ENCODE measurements around the gene DEAF1. TPM values are rescaled to one million over a fixed set of nuclear protein-coding genes. Genes with fewer than 3 reads are reported as not detected.
A peak's percentile ranks its signal among the peaks of the same experiment; 100 is the strongest.
"Not testable (repeated sequence)": the region's sequence is repeated elsewhere in the genome, so short reads cannot be mapped to it uniquely, and the experiment has no call there.

DEAF1 gene
- total RNA-seq, 4 donors from 2014 or later: 31.6 to 54.3 (median 41.2) TPM

- no peak for DNase-seq (ENCODE audit: low spot score in 2 of 2)
- Histone ChIP-seq H3K27ac (no peak overlapping the region), H3K36me3 (peaks cover 0 to 79% (median 17%) of the 10 kb centered on the region in 3 donors), H3K4me3 (no peak overlapping the region), H3K4me1 (peaks cover 0 to 4% (median 0%) of the 10 kb centered on the region in 4 donors), H3K27me3 (no peaks in the 10 kb centered on the region), H3K9me3 (no peaks in the 10 kb centered on the region)
- TF ChIP-seq EP300 (IDR thresholded peaks at IDR 0.05): no peak
- no peak for TF ChIP-seq POLR2A (IDR thresholded peaks at IDR 0.05)
- WGBS, 2 donors: 93% methylated on average over 16 of the region's 16 CpGs
These were observed 35.4 kb downstream of the DEAF1 start for GRCh38 chr11:659532-660085.

GRCh38 chr11:657691-658126 lies 37.3 kb downstream of the DEAF1 start:
- H3K27me3 ChIP-seq: no peaks in the 10 kb centered on the region
- peak overlapping the region in 1 of 4 donors; percentile 45 for H3K27ac ChIP-seq
- H3K4me3 ChIP-seq: no peak overlapping the region
- no peak for DNase-seq (ENCODE audit: low spot score in 2 of 2)
- TF ChIP-seq, protein P1, sequence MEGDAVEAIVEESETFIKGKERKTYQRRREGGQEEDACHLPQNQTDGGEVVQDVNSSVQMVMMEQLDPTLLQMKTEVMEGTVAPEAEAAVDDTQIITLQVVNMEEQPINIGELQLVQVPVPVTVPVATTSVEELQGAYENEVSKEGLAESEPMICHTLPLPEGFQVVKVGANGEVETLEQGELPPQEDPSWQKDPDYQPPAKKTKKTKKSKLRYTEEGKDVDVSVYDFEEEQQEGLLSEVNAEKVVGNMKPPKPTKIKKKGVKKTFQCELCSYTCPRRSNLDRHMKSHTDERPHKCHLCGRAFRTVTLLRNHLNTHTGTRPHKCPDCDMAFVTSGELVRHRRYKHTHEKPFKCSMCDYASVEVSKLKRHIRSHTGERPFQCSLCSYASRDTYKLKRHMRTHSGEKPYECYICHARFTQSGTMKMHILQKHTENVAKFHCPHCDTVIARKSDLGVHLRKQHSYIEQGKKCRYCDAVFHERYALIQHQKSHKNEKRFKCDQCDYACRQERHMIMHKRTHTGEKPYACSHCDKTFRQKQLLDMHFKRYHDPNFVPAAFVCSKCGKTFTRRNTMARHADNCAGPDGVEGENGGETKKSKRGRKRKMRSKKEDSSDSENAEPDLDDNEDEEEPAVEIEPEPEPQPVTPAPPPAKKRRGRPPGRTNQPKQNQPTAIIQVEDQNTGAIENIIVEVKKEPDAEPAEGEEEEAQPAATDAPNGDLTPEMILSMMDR (IDR thresholded peaks at IDR 0.05): no peak
- TF ChIP-seq EP300 (IDR thresholded peaks at IDR 0.05): no peak
- no peak for TF ChIP-seq POLR2A (IDR thresholded peaks at IDR 0.05)
- H3K9me3 ChIP-seq: no peaks in the 10 kb centered on the region
- no peaks in the 10 kb centered on the region for H3K4me1 ChIP-seq
- WGBS, 2 donors: 88 to 92% methylated on average over 14 of the region's 14 CpGs
- H3K36me3 ChIP-seq: peaks cover 0 to 85% (median 17%) of the 10 kb centered on the region in 3 donors

DNA sequence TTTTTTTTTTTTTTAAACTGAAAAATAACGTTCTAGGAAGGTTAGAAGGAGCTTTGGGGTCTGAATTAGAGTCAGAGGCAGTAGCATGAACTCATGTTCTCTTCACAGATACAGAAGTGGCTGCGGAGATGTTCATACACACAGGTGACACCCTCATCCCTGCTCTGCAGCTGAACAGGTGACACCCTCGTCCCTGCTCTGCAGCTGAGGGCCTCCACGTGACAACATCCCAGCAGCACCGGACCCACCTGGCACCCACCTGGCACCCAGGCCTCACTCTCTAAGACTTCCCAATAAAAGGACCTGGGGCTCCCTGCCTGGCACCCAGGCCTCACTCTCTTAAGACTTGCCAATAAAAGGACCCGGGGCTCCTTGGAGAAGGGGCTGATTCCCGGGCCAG lies 38.2 kb downstream of the DEAF1 start:
- no peaks in the 10 kb centered on the region for H3K9me3 ChIP-seq
- no peaks in the 10 kb centered on the region for H3K27me3 ChIP-seq
- H3K36me3 ChIP-seq: peaks cover 0 to 85% (median 17%) of the 10 kb centered on the region in 3 donors
- H3K27ac ChIP-seq: peak overlapping the region in 1 of 4 donors; percentile 45
- TF ChIP-seq, protein P1 (IDR thresholded peaks at IDR 0.05): no peak
- TF ChIP-seq POLR2A (IDR thresholded peaks at IDR 0.05) (no peak), EP300 (IDR thresholded peaks at IDR 0.05) (no peak)
- 84 to 85% methylated on average over 7 of the region's 7 CpGs for WGBS, 2 donors
- H3K4me1 ChIP-seq: no peaks in the 10 kb centered on the region
- H3K4me3 ChIP-seq: no peak overlapping the region
- DNase-seq (ENCODE audit: low spot score in 2 of 2): no peak

GRCh38 chr11:656426-656825 lies 38.6 kb downstream of the DEAF1 start:
- TF ChIP-seq, protein P1 (IDR thresholded peaks at IDR 0.05): no peak
- no peak for TF ChIP-seq POLR2A (IDR thresholded peaks at IDR 0.05)
- no peak for TF ChIP-seq EP300 (IDR thresholded peaks at IDR 0.05)
- no peak overlapping the region for H3K4me3 ChIP-seq
- H3K27me3 ChIP-seq: no peaks in the 10 kb centered on the region
- H3K36me3 ChIP-seq: peaks cover 0 to 87% (median 17%) of the 10 kb centered on the region in 3 donors
- no peaks in the 10 kb centered on the region for H3K9me3 ChIP-seq
- WGBS, 2 donors: 88 to 91% methylated on average over 9 to 12 of the region's 14 CpGs
- H3K27ac ChIP-seq: no peak overlapping the region
- DNase-seq (ENCODE audit: low spot score in 2 of 2): no peak
- no peaks in the 10 kb centered on the region for H3K4me1 ChIP-seq

- H3K27me3 ChIP-seq: no peaks in the 10 kb centered on the region
- no peaks in the 10 kb centered on the region for H3K4me1 ChIP-seq
- 90 to 92% methylated on average over 30 of the region's 30 CpGs for WGBS, 2 donors
- DNase-seq (ENCODE audit: low spot score in 2 of 2): no peak
- TF ChIP-seq, protein P1 (IDR thresholded peaks at IDR 0.05): no peak
- TF ChIP-seq POLR2A (IDR thresholded peaks at IDR 0.05): no peak
- TF ChIP-seq EP300 (IDR thresholded peaks at IDR 0.05): no peak
- H3K4me3 ChIP-seq: no peak overlapping the region
- H3K27ac ChIP-seq: no peak overlapping the region
- H3K9me3 ChIP-seq: no peaks in the 10 kb centered on the region
- H3K36me3 ChIP-seq: peaks cover 0 to 86% (median 14%) of the 10 kb centered on the region in 3 donors
These were observed 39.8 kb downstream of the DEAF1 start for GRCh38 chr11:655036-655726.

DNA sequence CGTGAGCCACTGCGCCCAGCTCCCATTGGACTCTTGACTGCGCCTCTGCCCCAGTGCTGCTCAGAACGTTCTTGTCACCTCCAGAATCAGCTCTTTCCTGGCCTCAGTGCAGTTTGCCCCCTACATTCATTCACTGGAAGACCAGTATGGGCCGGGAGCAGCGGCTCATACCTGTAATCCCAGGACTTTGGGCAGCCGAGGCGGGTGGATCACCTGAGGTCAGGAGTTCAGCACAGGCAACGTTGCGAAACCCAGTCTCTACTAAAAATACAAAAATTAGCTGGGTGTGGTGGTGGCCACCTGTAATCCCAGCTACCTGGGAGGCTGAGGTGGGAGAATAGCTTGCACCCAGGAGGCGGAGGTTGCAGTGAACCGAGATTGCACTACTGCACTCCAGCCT lies 40.6 kb downstream of the DEAF1 start:
- not testable (repeated sequence) for DNase-seq (ENCODE audit: low spot score in 2 of 2); H3K4me1 ChIP-seq; H3K4me3 ChIP-seq; H3K27me3 ChIP-seq; H3K27ac ChIP-seq; H3K9me3 ChIP-seq
- WGBS, 2 donors: 88 to 92% methylated on average over 12 of the region's 12 CpGs
- H3K36me3 ChIP-seq: peaks cover 0 to 79% (median 6%) of the 10 kb centered on the region in 3 donors
